ENCODE measurements around the gene TDRD9.

GRCh38 chr14:103899833-103900232 lies 28.4 kb upstream of the TDRD9 start:
- TF ChIP-seq CTCF (IDR thresholded peaks at IDR 0.05) (no peak), POLR2A (IDR thresholded peaks at IDR 0.05) (no peak), POLR2AphosphoS5 (IDR thresholded peaks at IDR 0.05) (no peak)

Measured in breast epithelium (tissue), 3 donors.